ENCODE results near the gene LMBR1L. TPM values are rescaled to one million over a fixed set of nuclear protein-coding genes. Genes with fewer than 3 reads are reported as not detected.

Gene LMBR1L
- total RNA-seq, 1 experiment from 2014 or later = 55.1 TPM

DNA sequence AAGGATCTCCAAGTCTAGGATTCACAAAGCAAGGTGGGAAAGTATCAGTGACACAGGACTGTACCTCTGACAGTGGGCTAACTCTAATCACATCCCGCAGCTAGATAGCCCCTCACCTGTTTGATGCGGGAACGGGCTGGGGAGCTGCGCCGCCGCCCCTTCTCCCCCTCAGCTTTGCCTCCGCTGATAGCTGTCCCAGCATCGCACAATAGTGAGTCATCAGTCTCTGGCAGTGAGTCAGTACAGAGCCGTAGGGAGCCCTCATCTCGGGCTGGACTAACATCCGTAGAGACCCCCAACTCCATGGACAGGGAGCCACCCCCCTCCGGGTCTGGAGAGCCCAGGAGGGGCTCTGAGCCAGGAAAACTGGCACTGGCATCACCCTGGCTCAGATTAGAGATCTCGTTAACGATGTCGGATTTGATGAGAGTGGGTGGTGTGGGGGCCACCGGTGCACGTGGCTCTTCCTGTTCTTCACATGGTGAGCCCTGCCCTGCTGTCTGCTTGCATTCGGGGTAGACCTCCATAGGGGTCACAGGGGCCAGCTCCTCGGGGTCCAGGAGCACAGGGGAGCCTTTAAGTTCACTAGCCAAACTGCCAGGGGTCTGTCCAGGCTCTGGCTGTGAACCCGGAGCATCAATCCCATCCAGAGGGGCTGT lies 61.0 kb downstream of the LMBR1L start:
- H3K23me2 ChIP-seq (ENCODE audit: insufficient read length, low read depth, low read length, poor library complexity, severe bottlenecking) = no peaks in the 10 kb centered on the region
- no peak overlapping the region for H3K4me2 ChIP-seq (ENCODE audit: insufficient read depth, insufficient read length, low read length)
- H4K20me1 ChIP-seq (ENCODE audit: control insufficient read depth, insufficient read depth, insufficient read length) = no peaks in the 10 kb centered on the region
- H2BK5ac ChIP-seq (ENCODE audit: insufficient read length, low read length) = no peak overlapping the region
- no peak overlapping the region for H3K18ac ChIP-seq (ENCODE audit: insufficient read length, low read depth, low read length)
- H2BK20ac ChIP-seq (ENCODE audit: low read depth, low read length, poor library complexity, severe bottlenecking) = no peak overlapping the region
- H3T11ph ChIP-seq (ENCODE audit: low read length) = no peak overlapping the region
- H3K79me1 ChIP-seq (ENCODE audit: insufficient read depth, low read depth, low read length, poor library complexity, severe bottlenecking) = peaks cover 4% of the 10 kb centered on the region
- H3K23ac ChIP-seq (ENCODE audit: insufficient read length, low read depth, low read length) = no peak overlapping the region
- H2BK12ac ChIP-seq (ENCODE audit: insufficient read length, low read depth, low read length) = no peak overlapping the region
- H2BK15ac ChIP-seq (ENCODE audit: low read depth, low read length) = no peak overlapping the region
- Mint-ChIP-seq H3K4me1 (peaks cover 0 to under 1% of the 10 kb centered on the region in 2 experiments; a peak in 1 of 4 replicates), H3K4me3 (no peak overlapping the region), H3K36me3 (ENCODE audit: insufficient read depth in 1 of 3, low read depth in 3 of 3) (peaks cover 75 to 99% (median 97%) of the 10 kb centered on the region in 3 experiments), H3K9me3 (no peaks in the 10 kb centered on the region), H3K27me3 (ENCODE audit: low read depth) (no peaks in the 10 kb centered on the region), H3K27ac (no peak overlapping the region)
- H2AFZ ChIP-seq (ENCODE audit: low read length) = no peak overlapping the region
- no peaks in the 10 kb centered on the region for H3K9me3 ChIP-seq (ENCODE audit: control insufficient read depth, low read depth, low read length)
- no CpG with 5 or more reads among the region's 20 CpGs for WGBS (ENCODE audit: extremely low coverage, insufficient read length, low lambda C conversion rate)
- H2AK5ac ChIP-seq (ENCODE audit: insufficient read length, low read length) = no peak overlapping the region
- H4K91ac ChIP-seq (ENCODE audit: insufficient read length, low read depth, low read length) = no peak overlapping the region
- H4K5ac ChIP-seq (ENCODE audit: insufficient read length, low read depth, low read length) = no peak overlapping the region
- peaks cover 3% of the 10 kb centered on the region; the same call in 1 of the 2 replicates for H3K79me2 ChIP-seq (ENCODE audit: insufficient read depth, low read length)
- H3K4ac ChIP-seq (ENCODE audit: low read depth, low read length) = no peak overlapping the region
- no peak for DNase-seq
- no peaks in the 10 kb centered on the region for H3K27me3 ChIP-seq (ENCODE audit: insufficient read depth, low read length)
- H3K56ac ChIP-seq (ENCODE audit: insufficient read length, low read depth, low read length) = no peak overlapping the region
- no peaks in the 10 kb centered on the region for H3K4me1 ChIP-seq (ENCODE audit: insufficient read depth, low read length)
- H3K9ac ChIP-seq (ENCODE audit: extremely low read depth, insufficient read length, low read length) = no peak overlapping the region
- H2BK120ac ChIP-seq (ENCODE audit: low read depth, low read length, poor library complexity, severe bottlenecking) = no peak overlapping the region
- H4K8ac ChIP-seq (replicated peaks; ENCODE audit: insufficient read length, low read depth, low read length) = no peak overlapping the region
- TF ChIP-seq, protein P1, sequence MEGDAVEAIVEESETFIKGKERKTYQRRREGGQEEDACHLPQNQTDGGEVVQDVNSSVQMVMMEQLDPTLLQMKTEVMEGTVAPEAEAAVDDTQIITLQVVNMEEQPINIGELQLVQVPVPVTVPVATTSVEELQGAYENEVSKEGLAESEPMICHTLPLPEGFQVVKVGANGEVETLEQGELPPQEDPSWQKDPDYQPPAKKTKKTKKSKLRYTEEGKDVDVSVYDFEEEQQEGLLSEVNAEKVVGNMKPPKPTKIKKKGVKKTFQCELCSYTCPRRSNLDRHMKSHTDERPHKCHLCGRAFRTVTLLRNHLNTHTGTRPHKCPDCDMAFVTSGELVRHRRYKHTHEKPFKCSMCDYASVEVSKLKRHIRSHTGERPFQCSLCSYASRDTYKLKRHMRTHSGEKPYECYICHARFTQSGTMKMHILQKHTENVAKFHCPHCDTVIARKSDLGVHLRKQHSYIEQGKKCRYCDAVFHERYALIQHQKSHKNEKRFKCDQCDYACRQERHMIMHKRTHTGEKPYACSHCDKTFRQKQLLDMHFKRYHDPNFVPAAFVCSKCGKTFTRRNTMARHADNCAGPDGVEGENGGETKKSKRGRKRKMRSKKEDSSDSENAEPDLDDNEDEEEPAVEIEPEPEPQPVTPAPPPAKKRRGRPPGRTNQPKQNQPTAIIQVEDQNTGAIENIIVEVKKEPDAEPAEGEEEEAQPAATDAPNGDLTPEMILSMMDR (conservative IDR thresholded peaks at IDR 0.05) = no peak
- no peak overlapping the region for H3K14ac ChIP-seq (ENCODE audit: insufficient read depth, low read length)
- no peak overlapping the region for H3K27ac ChIP-seq (ENCODE audit: insufficient read length, low read depth, low read length)

Measured in H9 (cell line).